ENCODE measurements around the gene DDX27.
"Not testable (repeated sequence)": the region's sequence is repeated elsewhere in the genome, so short reads cannot be mapped to it uniquely, and the experiment has no call there.

Gene DDX27

GRCh38 chr20:49210101-49210756, 9.0 kb upstream of the DDX27 start:
- DNase-seq = no peak

DNA sequence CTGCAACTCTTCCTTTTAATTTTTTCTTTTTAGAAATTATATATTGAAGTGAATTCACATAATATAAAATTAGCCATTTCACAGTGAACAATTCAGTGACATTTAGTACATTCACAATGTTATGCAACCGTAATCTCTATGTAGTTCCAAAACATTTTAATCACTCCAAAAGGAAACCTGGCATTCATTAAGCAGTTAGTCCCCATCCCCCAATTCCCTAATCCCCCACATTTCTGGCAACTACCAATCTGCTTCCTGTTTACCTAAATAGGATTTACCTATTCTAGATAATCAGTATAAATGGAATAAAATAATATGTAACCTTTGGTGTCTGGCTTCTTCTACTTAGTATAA, 8.5 kb upstream of the DDX27 start:
- DNase-seq = no peak

- no peak for DNase-seq
Observed at GRCh38 chr20:49214571-49214970, 4.6 kb upstream of the DDX27 start.

DNA sequence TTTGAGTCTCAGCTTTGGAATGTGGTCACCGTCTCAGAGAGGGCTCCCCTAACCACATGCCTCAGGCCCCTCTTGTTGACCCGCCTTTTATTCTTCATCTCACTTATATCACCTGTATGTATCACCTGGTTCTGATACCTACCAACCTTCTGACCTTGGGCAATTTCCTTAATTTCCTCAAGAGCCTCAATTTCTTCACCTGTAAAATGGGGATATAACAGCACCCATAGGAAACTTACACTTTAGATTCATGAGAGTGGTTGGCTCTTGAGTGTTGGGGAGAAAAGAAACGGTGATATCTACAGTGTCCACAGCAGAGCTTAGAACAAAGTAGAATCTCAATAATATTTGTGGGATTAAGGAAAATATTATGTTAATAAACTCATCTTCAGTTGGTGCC, 4.0 kb upstream of the DDX27 start:
- DNase-seq = no peak

DNA sequence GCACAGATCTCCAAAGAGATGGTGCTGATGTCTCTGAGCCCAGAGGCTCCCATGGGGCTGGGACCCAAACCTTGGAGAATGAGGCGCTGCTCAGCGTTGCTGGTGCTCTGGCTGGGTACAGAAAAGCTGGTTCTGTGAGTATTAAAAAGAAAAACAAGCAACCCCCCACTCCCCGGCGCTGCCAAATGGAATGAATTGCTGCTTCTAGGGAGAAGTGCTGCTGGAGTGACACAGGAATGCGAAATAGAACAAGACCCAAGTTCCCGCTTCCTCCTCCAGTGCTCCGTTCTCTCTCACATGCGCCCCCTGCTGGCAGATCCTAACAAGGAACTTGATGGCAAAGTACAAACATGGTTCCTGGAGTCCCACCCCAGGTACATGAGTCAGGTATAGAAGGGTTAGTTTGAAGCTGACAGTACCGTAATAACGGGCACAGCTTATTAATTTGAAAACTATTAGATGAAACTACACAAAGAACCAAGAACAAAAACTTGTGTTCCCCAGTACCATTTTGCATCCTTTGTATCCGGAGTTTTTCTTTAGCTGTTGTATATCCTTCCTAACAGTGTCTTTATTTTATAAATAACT, 2.1 kb upstream of the DDX27 start:
- DNase-seq = peak; percentile 90

GRCh38 chr20:49218739-49219090, 501 bp upstream of the DDX27 start:
- not testable (repeated sequence) for DNase-seq

- DNase-seq = no peak
Observed at GRCh38 chr20:49219924-49220831, 962 bp downstream of the DDX27 start.

DNA sequence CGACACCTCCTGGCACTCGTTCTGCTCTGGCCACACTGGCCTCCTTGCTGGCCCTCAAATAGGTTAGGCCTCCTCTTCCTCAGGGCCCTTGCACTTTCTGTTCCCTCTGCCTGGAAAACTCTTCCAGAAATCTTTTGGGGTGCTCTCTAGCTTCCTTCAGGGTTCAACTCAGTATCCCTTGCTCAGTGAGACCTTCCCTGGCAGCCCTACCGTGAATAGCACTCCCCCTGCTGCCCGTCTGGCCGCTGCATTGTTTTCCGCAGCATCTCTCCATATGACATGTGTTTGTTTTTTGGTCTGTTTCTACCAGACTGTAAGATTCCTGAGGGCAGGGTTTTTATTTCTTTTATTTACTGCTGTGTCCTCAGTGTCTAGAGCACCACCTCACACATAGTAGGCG, 6.7 kb downstream of the DDX27 start:
- DNase-seq = no peak

- DNase-seq = no peak
Observed at GRCh38 chr20:49228676-49229075, 9.5 kb downstream of the DDX27 start.

- DNase-seq = no peak
Observed at GRCh38 chr20:49229381-49229780, 10.2 kb downstream of the DDX27 start.

DNA sequence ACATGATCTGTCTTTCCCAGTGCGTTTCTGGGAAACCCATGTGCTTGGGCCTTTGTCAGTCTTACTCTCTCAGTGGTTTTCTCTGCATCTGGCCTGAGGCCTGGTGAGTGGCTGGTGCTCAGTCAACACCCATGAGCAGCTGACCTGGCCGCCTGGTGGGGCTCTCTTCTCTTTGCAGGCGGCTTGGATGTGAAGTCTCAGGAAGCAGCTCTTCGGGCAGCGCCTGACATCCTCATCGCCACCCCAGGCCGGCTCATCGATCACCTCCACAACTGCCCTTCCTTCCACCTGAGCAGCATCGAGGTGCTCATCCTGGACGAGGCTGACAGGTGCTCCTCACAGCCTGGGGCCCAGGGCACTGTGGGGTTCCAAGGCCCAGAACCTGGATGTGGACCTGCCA, 10.8 kb downstream of the DDX27 start:
- DNase-seq = no peak

DNA sequence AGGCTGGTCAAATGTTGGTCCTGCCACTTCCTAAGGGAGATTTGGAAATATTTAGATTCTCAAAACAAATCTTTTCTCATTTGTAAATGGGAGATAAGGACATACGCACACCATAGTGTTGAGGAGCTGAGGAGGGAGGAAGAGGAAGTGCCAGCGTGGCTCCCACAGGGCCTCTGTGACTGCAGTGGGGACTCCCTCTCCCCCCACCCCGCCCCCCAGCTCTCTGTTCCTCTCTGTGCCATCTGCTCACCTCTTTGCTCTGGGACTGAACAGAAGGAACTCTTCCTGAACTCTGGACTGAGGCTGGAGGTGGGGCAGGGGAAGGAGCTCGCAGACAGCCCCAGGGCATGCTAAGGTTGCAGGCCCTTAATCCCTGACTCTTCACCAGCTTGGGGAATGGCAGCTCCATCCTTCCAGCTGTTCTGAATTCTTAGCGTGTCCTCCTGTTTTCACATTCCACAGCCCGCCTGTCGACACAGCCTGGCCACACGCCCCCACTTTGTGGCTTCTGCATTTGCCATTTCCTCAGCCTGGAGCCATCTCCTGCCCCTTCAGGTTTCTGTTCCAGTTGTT, 11.4 kb downstream of the DDX27 start:
- DNase-seq = no peak

- no peak for DNase-seq
Observed at GRCh38 chr20:49231471-49231870, 12.3 kb downstream of the DDX27 start.

DNA sequence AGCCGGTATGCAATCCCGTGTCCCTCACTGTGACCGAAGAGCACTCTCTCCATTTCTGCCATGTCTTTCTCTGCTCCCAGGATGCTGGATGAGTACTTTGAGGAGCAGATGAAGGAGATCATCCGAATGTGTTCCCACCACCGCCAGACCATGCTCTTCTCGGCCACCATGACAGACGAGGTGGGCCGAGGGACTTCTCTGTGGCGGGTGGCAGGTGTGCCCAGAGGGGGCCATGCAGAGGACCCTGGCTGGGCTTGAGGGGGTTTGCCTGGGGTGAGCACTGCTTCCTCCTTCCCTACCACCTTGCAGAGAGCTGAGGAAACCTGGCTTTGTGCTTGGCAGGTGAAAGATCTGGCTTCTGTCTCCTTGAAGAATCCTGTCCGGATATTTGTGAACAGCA, 14.0 kb downstream of the DDX27 start:
- DNase-seq = no peak

GRCh38 chr20:49234831-49235230, 15.6 kb downstream of the DDX27 start:
- DNase-seq = no peak

- DNase-seq = no peak
Observed at GRCh38 chr20:49236301-49236700, 17.1 kb downstream of the DDX27 start.

DNA sequence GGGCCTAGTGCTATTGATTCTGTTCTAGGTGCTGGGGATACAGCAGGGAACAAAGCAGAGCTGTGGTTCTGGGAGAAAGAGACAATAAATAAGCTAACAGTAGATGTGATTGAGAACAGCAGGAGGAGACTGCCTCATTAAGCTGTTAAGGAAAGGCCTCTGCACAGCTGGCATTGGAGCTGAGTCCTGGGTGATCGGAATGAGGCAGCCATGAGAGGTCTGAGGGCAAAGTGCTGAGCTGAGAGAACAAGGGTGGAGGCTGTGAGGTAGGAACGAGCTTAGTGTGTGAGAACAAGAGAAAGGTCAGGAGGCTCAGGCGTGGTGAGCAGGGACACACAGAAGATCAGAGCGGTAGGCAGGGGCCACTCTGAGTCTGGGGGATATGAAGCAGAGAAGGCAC, 18.3 kb downstream of the DDX27 start:
- no peak for DNase-seq

DNA sequence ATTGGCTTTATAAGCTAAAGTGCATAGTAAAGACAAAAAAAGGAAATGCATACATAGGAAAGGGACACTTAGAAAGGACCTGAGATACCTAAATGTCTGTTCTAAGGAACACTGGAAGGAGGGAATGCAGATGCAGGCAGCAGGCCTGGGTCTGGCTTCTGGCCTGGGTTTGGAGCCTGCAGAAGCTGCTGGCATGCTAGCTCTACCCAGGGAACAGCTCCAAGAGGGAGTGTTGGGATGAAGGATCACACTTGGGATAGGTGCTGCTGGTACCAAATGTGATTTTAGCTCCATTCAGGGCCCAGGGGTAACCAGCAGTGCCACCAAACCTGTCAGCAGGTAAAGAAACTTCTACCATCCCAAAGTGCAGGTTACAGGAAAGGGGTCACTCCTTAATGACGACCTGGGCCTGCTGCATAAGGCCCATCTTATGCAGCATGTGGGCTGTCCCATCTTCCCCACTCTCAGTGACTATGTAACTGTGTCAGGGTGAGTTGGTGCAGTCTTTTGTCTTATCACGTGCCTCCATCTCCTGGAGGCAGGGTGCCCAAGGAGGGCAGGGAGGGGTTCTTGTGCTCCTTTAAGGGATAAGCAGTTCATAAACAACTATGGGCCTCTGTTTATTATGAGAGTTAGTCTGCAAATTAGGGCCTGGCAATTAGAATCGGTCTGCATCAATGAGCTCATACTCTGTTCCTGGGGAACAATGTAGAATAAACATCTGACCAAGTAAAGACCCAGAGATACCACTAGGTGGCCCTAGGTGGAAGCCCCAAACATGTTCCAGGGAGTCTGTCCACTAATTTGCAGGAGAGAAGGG, 26.9 kb downstream of the DDX27 start:
- DNase-seq = no peak

DNA sequence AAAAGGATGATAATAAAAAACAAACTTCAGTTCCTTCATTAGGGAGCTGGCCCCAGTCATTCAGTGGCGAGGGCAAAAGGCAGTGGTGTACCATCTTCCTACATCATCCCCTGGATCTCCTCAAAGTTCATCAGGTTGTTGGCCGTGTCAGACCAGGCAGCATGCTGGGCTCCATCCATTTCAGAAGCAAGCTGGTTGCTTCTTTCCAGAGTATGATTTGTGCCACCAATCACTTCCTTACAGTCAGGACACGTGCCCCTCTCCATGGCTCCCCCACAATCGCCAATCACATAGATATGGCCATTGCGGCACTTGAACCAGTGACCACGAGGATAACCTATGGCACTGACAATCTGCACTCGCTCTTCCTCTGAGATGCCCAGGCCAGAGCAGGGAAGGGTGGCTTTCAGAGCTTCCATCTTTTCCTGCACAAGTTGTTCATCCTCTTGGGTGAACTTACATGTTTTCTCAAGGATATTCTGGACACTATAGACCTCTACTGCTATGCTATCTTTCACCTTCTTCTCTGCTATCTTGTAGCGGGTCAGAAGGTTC, 28.0 kb downstream of the DDX27 start:
- no peak for DNase-seq

- no peak for DNase-seq
Observed at GRCh38 chr20:49247792-49248191, 28.6 kb downstream of the DDX27 start.

DNA sequence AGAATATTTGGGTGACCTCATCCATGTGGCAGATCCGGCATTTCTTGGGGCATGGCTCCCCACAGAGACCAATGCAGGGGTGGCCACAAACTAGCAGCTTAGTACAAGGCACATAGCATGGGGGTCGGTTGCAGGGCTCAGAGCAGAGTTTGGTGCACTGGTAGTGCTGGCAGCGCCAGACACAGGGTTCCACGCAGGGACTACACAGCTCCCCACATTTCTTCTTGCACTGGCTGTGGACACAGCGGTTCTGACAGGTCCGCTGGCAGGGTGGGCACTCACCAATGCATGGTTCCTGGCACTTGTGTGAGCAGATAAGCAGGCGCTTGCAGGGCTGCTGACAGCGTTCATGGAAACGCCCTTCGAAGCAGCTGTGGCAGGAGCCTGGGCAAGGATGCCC, 29.1 kb downstream of the DDX27 start:
- no peak for DNase-seq

- DNase-seq = no peak
Observed at GRCh38 chr20:49248879-49249665, 29.9 kb downstream of the DDX27 start.
